ENCODE data around the gene UBE2Z. TPM values are rescaled to one million over a fixed set of nuclear protein-coding genes. Genes with fewer than 3 reads are reported as not detected.

The UBE2Z gene
- total and polyA plus RNA-seq, 2 of the 13 experiments (the other 11 are each of a cell fraction or from before 2014, with no cell fraction given): 63.2 to 122 TPM

- Histone ChIP-seq H3K4me3 (replicated peaks in 1 of 3; ENCODE audit: insufficient read depth in 1 of 3, low read depth in 2 of 3, low read length in 3 of 3) (no peak overlapping the region), H3K9me3 (ENCODE audit: low read length) (no peaks in the 10 kb centered on the region), H3K4me2 (ENCODE audit: low read depth, low read length) (no peak overlapping the region), H3K79me2 (ENCODE audit: insufficient read depth, low read length) (no peaks in the 10 kb centered on the region), H3K27ac (ENCODE audit: extremely low read length, insufficient read depth, low read length) (no peak overlapping the region), H3K4me1 (ENCODE audit: insufficient read depth, low read length) (peaks cover 32% of the 10 kb centered on the region), H2AFZ (ENCODE audit: low read length) (no peak overlapping the region), H3K27me3 (ENCODE audit: control insufficient read depth in 1 of 2, insufficient read depth in 2 of 2, low read length in 2 of 2) (peaks cover 0 to 9% of the 10 kb centered on the region in 2 experiments; a peak in 3 of 5 replicates), H3K9ac (ENCODE audit: insufficient read depth, low read depth, low read length) (no peak overlapping the region), H3K36me3 (replicated peaks in 1 of 2; ENCODE audit: control insufficient read depth in 1 of 2, insufficient read depth in 2 of 2, low read length in 2 of 2) (no peaks in the 10 kb centered on the region), H4K20me1 (ENCODE audit: insufficient read depth, low read length) (no peaks in the 10 kb centered on the region)
- TF ChIP-seq MEF2D (CRISPR knock-in tag; IDR thresholded peaks at IDR 0.05) (no peak), HES4 (CRISPR knock-in tag; IDR thresholded peaks at IDR 0.05; ENCODE audit: borderline replicate concordance) (no peak), ATF7-NPFF (CRISPR knock-in tag; IDR thresholded peaks at IDR 0.05; ENCODE audit: low read depth) (no peak), IRX3 (CRISPR knock-in tag; IDR thresholded peaks at IDR 0.05; ENCODE audit: borderline replicate concordance, low read depth) (no peak), ARID2 (CRISPR knock-in tag; IDR thresholded peaks at IDR 0.05; ENCODE audit: borderline replicate concordance) (no peak), ZNF883 (CRISPR knock-in tag; IDR thresholded peaks at IDR 0.05; ENCODE audit: not compliant biosample characterization) (no peak), ZNF546 (CRISPR knock-in tag; conservative IDR thresholded peaks at IDR 0.05) (no peak), CSRNP1 (CRISPR knock-in tag; IDR thresholded peaks at IDR 0.05) (no peak), ELF3 (CRISPR knock-in tag; IDR thresholded peaks at IDR 0.05) (no peak), KLF12 (CRISPR knock-in tag; IDR thresholded peaks at IDR 0.05; ENCODE audit: borderline replicate concordance) (no peak), GATAD2A (CRISPR knock-in tag; IDR thresholded peaks at IDR 0.05) (no peak), ZNF773 (CRISPR knock-in tag; IDR thresholded peaks at IDR 0.05; ENCODE audit: borderline replicate concordance) (no peak), SETDB1 (CRISPR knock-in tag; IDR thresholded peaks at IDR 0.05; ENCODE audit: borderline replicate concordance) (no peak), ZNF451 (CRISPR knock-in tag; IDR thresholded peaks at IDR 0.05) (no peak), ZNF530 (CRISPR knock-in tag; IDR thresholded peaks at IDR 0.05; ENCODE audit: low read depth) (no peak)
- ATAC-seq: no peak
- no TSS peak for BruUV-seq (replicated peaks)
- in situ Hi-C loops (cut with HindIII; ENCODE audit: extremely low pct_ligation_motif_present, low pct_unique_long_range_greater_than_20kb) (no loop called here), intact Hi-C loops (cut with micrococcal nuclease; ENCODE audit: unreplicated experiment) (no loop called here)
- FAIRE-seq: no peak
- ChIA-PET POLR2A (no interaction called here), CTCF (ENCODE audit: low intra/inter-chr PET ratio, low total read pairs) (no interaction called here)
- 67% methylated on average over 2 of the region's 2 CpGs for WGBS (ENCODE audit: low lambda C conversion rate)
- DNase-seq (ENCODE audit: low spot score): no peak
Measured at GRCh38 chr17:48882272-48882671, 25.9 kb upstream of the UBE2Z start.

Measured in HepG2 (cell line).